GM12878 (cell line): Measurements from ENCODE around the gene ECI1. TPM values are rescaled to one million over a fixed set of nuclear protein-coding genes. Genes with fewer than 3 reads are reported as not detected.
A peak's percentile ranks its signal among the peaks of the same experiment; 100 is the strongest.

Experiments used
- ATAC-seq: fragments of 200-7000 bp; cut with Tn5 transposase; 3 replicates; pipeline ENCODE4 v1.9.1; 2020; ENCODE audit warnings: mild to moderate bottlenecking, moderate library complexity
- BruUV-seq: library from RNA; stranded (reverse); fragments of 400-500 nt; replicated peaks from 2 replicates; lab custom pipeline; 2021; lab: Mats Ljungman, UMichigan
- CTCF ChIA-PET: fragments of 300-600 bp; sonication (Branson Sonifier 250); formaldehyde crosslinking; extraction: SDS; loops from one replicate; lab custom pipeline; 2021; ENCODE audit warnings: inconsistent platforms; lab: Yijun Ruan, JAX
- POLR2A ChIA-PET: fragments of 350-600 bp; formaldehyde crosslinking; extraction: SDS; loops from one replicate; lab custom pipeline; 2021; ENCODE audit warnings: inconsistent platforms; lab: Charles Lee
- RAD21 ChIA-PET: fragments of 300-600 bp; sonication (Branson Sonifier 250); formaldehyde crosslinking; loops from one replicate; lab custom pipeline; 2023; ENCODE audit warnings: antibody characterized with exemption; ENCODE audit not compliant: unreplicated experiment; lab: Charles Lee
- SMC1A ChIA-PET: fragments of 300-600 bp; sonication (Branson Sonifier 250); formaldehyde crosslinking; loops from one replicate; lab custom pipeline; 2023; ENCODE audit not compliant: unreplicated experiment, uncharacterized antibody; lab: Charles Lee
- DNase-seq: peaks from one replicate; pipeline ENCODE4 v3.0.0-alpha.2; 2011; ENCODE audit warnings: low read depth, low spot score
- FAIRE-seq: peaks from 3 replicates; lab custom pipeline; 2011; peaks lifted over from hg19 to GRCh38; lab: Jason Lieb, UNC
- H2AFZ ChIP-seq: 2 replicates; pipeline ENCODE4 v1.6.0; 2011; ENCODE audit warnings: low read depth, low read length, control low read depth; ENCODE audit not compliant: control insufficient read depth
- H3K27ac ChIP-seq: 2 replicates; pipeline ENCODE4 v1.5.1; 2011; ENCODE audit warnings: control low read depth; ENCODE audit not compliant: control insufficient read depth, insufficient read depth
- H3K27me3 ChIP-seq, 2 experiments: replicated peaks in 1 of 2; 2 replicates each; pipeline versions ENCODE4 v1.6.0 to v1.6.1; 2011; ENCODE audit warnings: low read length in 1 of 2; ENCODE audit not compliant: control insufficient read depth in 2 of 2, insufficient read depth in 2 of 2
- H3K36me3 ChIP-seq, 2 experiments: 2 replicates each; pipeline ENCODE4 v1.5.1; 2011; ENCODE audit warnings: low read length in 1 of 2; ENCODE audit not compliant: control insufficient read depth in 2 of 2, insufficient read depth in 2 of 2
- H3K4me1 ChIP-seq: 2 replicates; pipeline ENCODE4 v1.6.1; 2011; ENCODE audit warnings: mild to moderate bottlenecking, low read length, moderate library complexity, mixed read lengths; ENCODE audit not compliant: control insufficient read depth, insufficient read depth
- H3K4me2 ChIP-seq: 2 replicates; pipeline ENCODE4 v1.6.0; 2011; ENCODE audit warnings: control low read depth; ENCODE audit not compliant: control insufficient read depth, insufficient read depth
- H3K4me3 ChIP-seq: fragments of 200-600 bp; sonication (generic); 2 replicates; pipeline ENCODE4 v1.5.1; 2016
- H3K79me2 ChIP-seq: 2 replicates; pipeline ENCODE4 v1.6.0; 2011; ENCODE audit warnings: low read length; ENCODE audit not compliant: control insufficient read depth, insufficient read depth
- H3K9ac ChIP-seq: 2 replicates; pipeline ENCODE4 v1.8.0; 2011; ENCODE audit warnings: low read length, control low read depth, mixed read lengths; ENCODE audit not compliant: control insufficient read depth, insufficient read depth
- H3K9me3 ChIP-seq: replicated peaks from 3 replicates; pipeline ENCODE4 v1.5.1; 2011; ENCODE audit warnings: mild to moderate bottlenecking, low read length; ENCODE audit not compliant: control insufficient read depth, insufficient read depth
- H4K20me1 ChIP-seq: 2 replicates; pipeline ENCODE4 v1.6.0; 2011; ENCODE audit not compliant: control insufficient read depth, insufficient read depth
- HDGF ChIP-seq: fragments of 450-650 bp; IDR thresholded peaks from 2 replicates; pipeline ENCODE4 v1.6.1; 2016; ENCODE audit warnings: antibody characterized with exemption
- NKRF ChIP-seq: fragments of 450-650 bp; conservative IDR thresholded peaks from 2 replicates; pipeline ENCODE4 v1.6.1; 2017; ENCODE audit warnings: mild to moderate bottlenecking, moderate library complexity
- POLR2A ChIP-seq: IDR thresholded peaks from 2 replicates; pipeline ENCODE4 v1.6.1; 2011; ENCODE audit warnings: low read depth, mild to moderate bottlenecking, low read length
- TBL1XR1 ChIP-seq: IDR thresholded peaks from 2 replicates; pipeline ENCODE4 v1.6.1; 2012; ENCODE audit warnings: low read depth, low read length, improper control_type of control experiment
- ZBTB33 ChIP-seq: fragments of 450-650 bp; IDR thresholded peaks from 2 replicates; pipeline ENCODE4 v1.6.1; 2017; ENCODE audit warnings: mild to moderate bottlenecking
- ZBTB4 ChIP-seq: fragments of 450-650 bp; formaldehyde crosslinking; IDR thresholded peaks from 2 replicates; pipeline ENCODE4 v1.4.0; 2022; ENCODE audit warnings: mild to moderate bottlenecking, moderate library complexity
- whole genome bisulfite sequencing: methylation state at CpG from one replicate; pipeline ENCODE4 v1.1.6; 2016; ENCODE audit warnings: low lambda C conversion rate; ENCODE audit not compliant: insufficient replicate concordance, insufficient coverage; ENCODE audit errors: missing lambda C conversion rate; 5-methylcytosine and 5-hydroxymethylcytosine counted together
- in situ Hi-C: fragments of 300-500 bp; cut with MboI; formaldehyde crosslinking; loops from 9 replicates; pipeline ENCODE4 v1.14.3; 2018; ENCODE audit warnings: mixed read lengths
- intact Hi-C: fragments of 100-400 bp; cut with micrococcal nuclease; formaldehyde crosslinking; loops from one replicate; pipeline ENCODE4 v1.14.2; 2022; ENCODE audit not compliant: unreplicated experiment
- polyA plus RNA-seq, 11 experiments: library from polyadenylated mRNA; depleted of rRNA in 4 of 11; unstranded in 6 of 11; stranded (reverse) in 5 of 11; fragments of >200 nt; fragmentation: Nextera tagmentation in 4 of 11; fragmentation: Illumina TruSeq in 1 of 11; extraction: Ambion mirVana in 4 of 11; extraction: Trizol in 1 of 11; gene quantifications; 1 replicate in 1 of 11; 2 replicates in 10 of 11; pipeline versions ENCODE4 v1.2.1 to v1.2.3, GENCODE V29; 2011 to 2016; ENCODE audit warnings: inconsistent platforms in 2 of 11, missing spikeins in 2 of 11, low read depth in 1 of 11
- total RNA-seq, 4 experiments: library from RNA; depleted of rRNA in 3 of 4; stranded (reverse); fragments of >200 nt in 3 of 4; fragmentation: Illumina TruSeq in 1 of 4; extraction: Trizol in 1 of 4; gene quantifications; 2 replicates each; pipeline versions ENCODE4 v1.2.1 to v1.2.3, GENCODE V29; 2013 to 2021

ECI1 gene
- total and polyA plus RNA-seq, 10 of the 15 experiments (the other 5 are each of a cell fraction or from before 2014, with no cell fraction given): 2.2 to 82.1 (median 24.8) TPM

GRCh38 chr16:2235234-2235651 is 16.1 kb downstream of the ECI1 start:
- 97% methylated on average over 26 of the region's 28 CpGs for WGBS
- Histone ChIP-seq H3K4me2 (no peak overlapping the region), H3K9me3 (no peaks in the 10 kb centered on the region), H3K4me3 (no peak overlapping the region), H3K79me2 (no peaks in the 10 kb centered on the region), H4K20me1 (no peaks in the 10 kb centered on the region), H3K27ac (no peak overlapping the region), H3K4me1 (no peaks in the 10 kb centered on the region), H3K27me3 (no peaks in the 10 kb centered on the region), H3K36me3 (peaks cover 0 to 33% of the 10 kb centered on the region in 2 experiments; a peak in 3 of 4 replicates), H3K9ac (no peak overlapping the region), H2AFZ (no peak overlapping the region)
- DNase-seq (no peak), ATAC-seq (no peak), FAIRE-seq (no peak)
- CTCF ChIA-PET: no interaction called here
- SMC1A ChIA-PET: no interaction called here
- RAD21 ChIA-PET: no interaction called here
- intact Hi-C loops: no loop called here
- in situ Hi-C loops: no loop called here
- TF ChIP-seq POLR2A (peak; percentile 10; the same call in 1 of the 2 replicates), NKRF (no peak)
- POLR2A ChIA-PET: no interaction called here
- BruUV-seq: no TSS peak

- in situ Hi-C loops: no loop called here
- 89% methylated on average over 8 of the region's 18 CpGs for WGBS
- TF ChIP-seq HDGF: no peak
- TF ChIP-seq TBL1XR1: no peak
- no peak for TF ChIP-seq ZBTB33
- no peak for TF ChIP-seq ZBTB4 (CRISPR knock-in tag)
Observed at GRCh38 chr16:2234813-2235170, 16.6 kb downstream of the ECI1 start.

More at GRCh38 chr16:2234813-2235170, 16.6 kb downstream of the ECI1 start:
- DNase-seq: no peak
- H3K4me3 ChIP-seq: no peak overlapping the region
- ChIA-PET POLR2A (no interaction called here), RAD21 (interaction anchor here (0.7 kb wide), 1 partner anchor 368 kb away, joined by 4 read pairs; no protein-coding TSS in a partner anchor), SMC1A (no interaction called here), CTCF (no interaction called here)
- H3K9ac ChIP-seq: no peak overlapping the region
- no peak overlapping the region for H3K27ac ChIP-seq
- no peak overlapping the region for H2AFZ ChIP-seq
- no peaks in the 10 kb centered on the region for H3K79me2 ChIP-seq
- H4K20me1 ChIP-seq: no peaks in the 10 kb centered on the region
- H3K36me3 ChIP-seq: peaks cover 0 to 34% of the 10 kb centered on the region in 2 experiments; a peak in 3 of 4 replicates
- BruUV-seq: no TSS peak
- no peaks in the 10 kb centered on the region for H3K27me3 ChIP-seq
- no peak overlapping the region for H3K4me2 ChIP-seq
- intact Hi-C loops: no loop called here
- no peaks in the 10 kb centered on the region for H3K9me3 ChIP-seq
- no peak for FAIRE-seq
- no peak for ATAC-seq
- no peaks in the 10 kb centered on the region for H3K4me1 ChIP-seq
